HG03378 (cell line): Measurements from ENCODE around the gene MAD1L1.

Source experiments
- ATAC-seq: cut with Tn5 transposase; IDR thresholded peaks from one replicate; pipeline ENCODE4 v1.9.1; 2021; ENCODE audit warnings: mild to moderate bottlenecking, moderate library complexity; ENCODE audit not compliant: unreplicated experiment

The MAD1L1 gene

DNA sequence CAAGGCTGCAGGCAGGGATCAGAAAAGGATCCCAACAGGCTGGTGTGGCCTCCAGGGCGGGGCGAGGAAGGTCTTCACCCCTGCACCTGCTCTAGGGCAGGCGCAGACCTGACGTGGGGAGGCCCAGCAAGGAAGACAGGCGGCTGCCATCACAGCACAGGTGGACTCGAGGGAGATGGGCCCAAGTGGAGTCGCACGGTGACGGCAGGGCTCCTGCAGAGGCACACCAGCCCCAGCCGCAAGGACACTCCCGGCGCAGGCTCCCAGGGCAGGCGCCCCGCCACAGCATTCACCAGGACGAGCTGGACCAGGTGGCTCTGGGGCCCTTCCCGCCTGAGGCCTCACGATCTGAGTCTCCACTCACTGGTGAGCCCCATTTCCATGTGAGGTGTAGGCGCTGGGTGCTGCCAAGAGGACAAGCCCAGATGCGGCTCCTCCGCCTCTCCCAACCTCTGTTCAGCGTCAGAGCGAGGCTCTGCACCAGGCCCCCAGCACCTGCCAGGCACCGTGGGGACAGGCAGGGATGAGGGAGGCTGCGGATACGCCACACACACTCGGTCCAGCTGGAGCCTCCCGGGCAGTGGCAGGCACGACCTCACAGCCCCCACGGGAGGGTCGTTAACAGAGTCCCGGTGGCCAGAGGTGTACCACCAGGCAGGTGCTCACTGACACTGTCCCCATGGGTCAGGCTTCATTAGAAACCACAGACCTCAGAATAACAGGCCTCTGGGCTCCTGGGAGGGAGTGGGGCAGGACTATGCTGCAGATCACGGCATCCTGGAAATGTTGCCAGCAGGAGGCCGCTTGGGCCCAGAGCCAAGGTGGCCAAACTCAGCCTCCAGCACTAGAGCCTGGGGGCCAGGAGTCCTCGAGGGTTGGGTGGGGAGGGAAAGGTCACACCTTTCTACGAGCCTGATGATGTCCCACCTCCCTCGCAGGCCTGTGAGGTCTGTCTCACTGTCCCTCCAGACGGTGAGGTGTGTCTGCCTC is 111.6 kb downstream of the MAD1L1 start:
- no peak for ATAC-seq

DNA sequence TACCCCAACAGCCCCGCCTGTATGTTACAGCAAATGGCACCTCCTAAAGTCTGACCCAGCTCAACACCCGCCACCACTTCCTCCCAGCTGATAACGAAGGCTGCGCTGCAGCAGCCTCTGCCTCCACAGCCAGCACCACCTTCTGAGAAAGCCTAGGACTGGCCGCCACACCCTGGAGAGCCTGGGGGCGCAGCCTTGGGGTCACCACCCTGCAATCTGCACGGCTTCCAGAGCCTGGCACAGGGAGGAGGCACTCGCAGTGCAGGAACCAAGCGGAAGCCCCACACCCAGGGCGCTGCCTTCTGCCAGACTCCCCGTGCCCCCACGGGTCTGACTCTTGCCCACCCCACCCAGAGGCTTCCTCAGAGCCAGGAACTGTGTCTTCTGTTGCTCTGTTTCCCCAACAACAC is 112.5 kb downstream of the MAD1L1 start:
- no peak for ATAC-seq

DNA sequence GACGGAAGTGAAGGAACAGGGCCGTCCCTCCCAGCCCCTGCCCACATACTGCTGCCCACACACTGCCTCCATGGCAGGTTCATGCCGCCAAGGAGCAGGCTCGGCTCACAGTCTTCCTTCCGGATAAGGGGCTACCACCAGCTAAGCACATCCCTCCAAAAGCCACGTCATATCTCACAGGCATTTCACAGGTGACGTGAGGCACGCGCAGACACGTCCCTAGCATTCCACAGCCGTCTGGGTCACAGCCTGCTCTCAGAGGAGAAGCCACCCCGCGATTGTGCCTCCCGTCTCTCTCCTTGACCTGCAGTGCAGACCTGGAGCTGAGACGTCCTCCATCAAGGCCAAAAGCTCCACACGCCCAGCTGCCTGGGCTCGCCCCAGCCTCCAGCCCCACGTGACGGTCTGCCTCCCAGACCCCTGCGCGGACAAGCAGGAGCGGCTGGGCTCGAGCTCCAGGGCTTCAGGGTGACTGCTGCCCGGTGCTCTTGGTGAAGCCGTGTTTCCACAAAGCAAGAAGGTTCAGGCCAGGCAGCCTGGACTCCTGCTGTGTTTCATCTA is 114.0 kb downstream of the MAD1L1 start:
- ATAC-seq, result no peak

DNA sequence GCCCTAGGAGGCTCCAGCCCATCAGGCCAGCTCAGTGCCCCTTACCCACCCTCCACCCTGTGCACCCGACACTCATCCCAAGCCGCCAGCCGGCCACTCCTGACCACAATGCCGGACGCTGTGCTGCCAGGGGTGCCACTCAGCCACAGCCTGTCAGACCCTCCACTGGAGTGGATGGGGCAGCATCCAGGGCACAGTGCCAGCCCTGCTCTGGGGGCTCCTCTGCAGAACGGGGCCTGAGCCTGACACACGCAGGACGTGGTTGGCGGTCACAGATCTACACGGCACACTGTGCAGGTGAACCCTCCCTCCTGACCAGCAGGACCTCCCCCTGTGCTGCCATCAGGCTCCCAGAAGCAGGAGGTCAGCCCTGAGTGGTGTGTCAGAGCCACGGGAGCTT is 114.7 kb downstream of the MAD1L1 start:
- no peak for ATAC-seq

DNA sequence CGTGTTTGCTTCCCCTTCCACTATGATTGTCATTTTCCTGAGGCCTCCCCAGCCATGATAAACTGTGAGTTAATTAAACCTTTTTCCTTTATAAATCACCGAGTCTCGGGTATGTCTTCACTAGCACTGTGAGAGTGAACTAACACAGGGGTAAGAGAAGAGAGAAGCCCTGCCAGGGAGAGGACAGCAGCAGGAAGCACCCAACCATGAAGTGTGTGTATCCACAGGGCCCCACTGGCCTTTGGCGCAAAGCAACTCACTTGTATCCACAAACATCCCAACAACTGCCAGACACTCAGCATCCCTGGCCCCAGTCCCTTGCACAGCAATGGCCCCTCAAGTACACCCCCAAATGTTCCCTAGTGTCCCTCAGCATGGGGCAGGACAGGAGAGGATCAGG is 115.1 kb downstream of the MAD1L1 start:
- ATAC-seq, result no peak

DNA sequence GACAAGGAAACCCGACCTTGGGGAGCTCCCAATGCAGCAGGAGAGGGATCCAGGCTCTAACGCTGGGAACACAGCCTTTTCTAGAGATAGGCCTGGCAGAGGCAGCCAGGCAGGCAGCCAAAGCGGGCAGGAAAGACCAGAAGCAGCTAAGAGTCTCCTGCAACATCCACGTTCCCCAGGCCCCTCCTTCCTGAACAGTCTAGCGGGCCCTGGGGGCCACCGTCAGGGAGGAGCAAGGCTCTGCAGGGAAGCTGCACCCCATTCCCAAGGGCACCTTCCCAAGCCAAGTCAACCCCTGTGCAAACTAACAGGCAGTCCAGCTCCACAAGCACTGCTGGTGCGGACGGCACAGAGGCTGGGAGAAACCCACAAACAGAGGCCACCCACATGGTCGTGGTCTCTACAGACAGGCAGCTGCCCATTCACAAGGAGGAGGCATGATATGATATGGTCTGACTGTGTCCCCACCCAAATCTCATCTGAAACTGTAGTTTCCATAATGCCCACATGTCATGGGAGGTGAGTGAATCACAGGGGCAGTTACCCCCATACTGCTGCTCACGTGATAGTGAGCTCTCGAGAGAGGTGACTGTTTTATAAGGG is 115.7 kb downstream of the MAD1L1 start:
- ATAC-seq, result no peak

DNA sequence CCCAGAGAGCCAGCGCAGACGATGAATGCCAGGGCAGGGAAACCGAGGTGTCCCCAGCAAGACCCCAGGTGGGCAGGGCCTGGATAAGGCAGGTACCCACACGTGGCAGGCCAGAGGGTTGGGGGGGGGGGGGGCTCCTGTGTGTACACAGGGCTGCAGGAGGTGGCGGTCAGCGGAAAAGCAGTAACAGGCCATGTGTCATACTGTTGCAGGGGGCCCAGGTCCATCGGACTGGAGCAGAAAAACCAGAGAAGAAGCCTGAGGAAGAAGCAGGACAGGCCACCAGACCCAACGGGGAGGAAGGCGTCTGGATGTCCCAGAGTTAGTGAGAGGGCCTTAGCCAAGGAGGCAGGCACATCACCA is 116.3 kb downstream of the MAD1L1 start:
- ATAC-seq, result no peak

DNA sequence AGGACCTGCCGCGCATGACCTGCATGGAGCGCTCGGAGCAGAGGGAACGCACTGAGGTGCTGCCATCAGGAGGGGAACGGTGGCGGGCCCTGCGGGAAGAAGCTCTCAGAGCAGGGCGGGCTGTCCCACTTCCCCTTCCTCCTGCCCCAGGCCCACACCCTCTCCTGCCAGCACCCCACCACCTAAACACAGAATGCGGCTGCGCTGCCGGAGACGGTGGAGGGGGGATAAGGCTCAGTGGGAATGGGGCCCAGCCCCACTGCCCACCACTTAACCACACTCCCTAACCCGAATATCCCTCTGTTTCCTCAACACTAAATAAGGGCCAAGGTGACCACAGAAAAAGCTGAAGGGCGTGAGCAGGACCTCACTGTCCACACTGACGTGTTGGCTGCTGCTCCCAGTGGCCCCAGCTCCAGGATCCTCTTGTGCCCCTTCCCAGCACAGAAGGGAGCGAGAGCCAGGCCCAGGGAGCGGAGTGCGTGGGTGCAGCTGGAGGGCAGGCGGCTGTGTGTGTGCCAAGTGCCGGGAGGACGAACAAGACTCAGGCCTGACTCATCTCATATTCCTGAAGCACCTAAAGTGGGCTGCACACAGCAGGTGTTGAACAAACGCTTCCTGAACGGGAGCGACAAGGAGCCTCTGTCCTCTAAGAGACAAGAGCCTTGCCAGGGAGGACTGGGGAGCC is 116.8 kb downstream of the MAD1L1 start:
- no peak for ATAC-seq

DNA sequence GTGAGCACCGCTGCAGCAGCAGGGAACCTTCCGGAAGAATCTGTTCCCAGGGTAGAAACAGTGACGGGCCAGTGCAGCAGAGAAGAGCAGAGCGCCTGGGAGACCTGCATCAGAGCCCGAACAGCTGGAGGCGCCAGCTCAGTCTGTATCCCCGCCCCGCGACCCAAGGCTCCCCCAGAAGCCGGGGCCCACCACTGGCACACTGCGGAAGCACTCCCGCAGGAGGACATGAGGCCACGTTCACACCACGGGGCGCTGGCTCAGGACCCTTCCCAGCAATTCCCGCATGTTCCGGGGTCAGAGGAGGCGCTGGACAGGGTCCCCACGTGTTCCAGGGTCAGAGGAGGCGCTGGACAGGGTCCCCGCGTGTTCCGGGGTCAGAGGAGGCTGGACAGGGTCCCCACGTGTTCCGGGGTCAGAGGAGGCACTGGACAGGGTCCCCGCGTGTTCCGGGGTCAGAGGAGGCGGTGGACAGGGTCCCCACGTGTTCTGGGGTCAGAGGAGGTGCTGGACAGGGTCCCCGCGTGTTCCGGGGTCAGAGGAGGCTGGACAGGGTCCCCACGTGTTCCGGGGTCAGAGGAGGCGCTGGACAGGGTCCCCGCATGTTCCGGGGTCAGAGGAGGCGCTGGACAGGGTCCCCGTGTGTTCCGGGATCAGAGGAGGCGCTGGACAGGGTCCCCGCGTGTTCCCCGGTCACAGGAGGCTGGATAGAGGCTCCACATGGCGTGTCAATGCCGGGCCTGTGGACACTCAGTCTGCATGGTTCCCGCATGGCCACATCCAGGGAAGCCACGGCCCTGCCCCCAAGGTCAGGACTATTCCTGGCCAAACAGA is 117.6 kb downstream of the MAD1L1 start:
- no peak for ATAC-seq

DNA sequence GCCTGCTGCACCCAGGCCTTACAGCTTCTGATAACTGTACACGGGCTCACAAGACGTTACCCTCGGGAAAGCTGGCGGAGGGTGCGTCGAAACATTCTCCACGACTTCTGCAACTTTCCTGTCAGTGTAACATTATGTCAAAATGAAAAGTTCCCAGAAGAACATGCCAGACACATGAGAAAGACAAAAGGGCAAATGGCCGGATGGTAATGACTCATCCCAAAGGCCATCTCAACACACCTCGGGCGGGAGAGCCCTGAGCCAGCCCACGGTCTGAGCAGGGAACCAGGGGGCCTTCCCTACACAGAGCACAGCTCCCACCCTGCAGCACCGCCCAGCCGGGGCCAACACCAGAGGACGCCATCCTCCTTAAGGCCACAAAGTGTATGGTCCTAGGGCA is 118.7 kb downstream of the MAD1L1 start:
- ATAC-seq, result no peak

DNA sequence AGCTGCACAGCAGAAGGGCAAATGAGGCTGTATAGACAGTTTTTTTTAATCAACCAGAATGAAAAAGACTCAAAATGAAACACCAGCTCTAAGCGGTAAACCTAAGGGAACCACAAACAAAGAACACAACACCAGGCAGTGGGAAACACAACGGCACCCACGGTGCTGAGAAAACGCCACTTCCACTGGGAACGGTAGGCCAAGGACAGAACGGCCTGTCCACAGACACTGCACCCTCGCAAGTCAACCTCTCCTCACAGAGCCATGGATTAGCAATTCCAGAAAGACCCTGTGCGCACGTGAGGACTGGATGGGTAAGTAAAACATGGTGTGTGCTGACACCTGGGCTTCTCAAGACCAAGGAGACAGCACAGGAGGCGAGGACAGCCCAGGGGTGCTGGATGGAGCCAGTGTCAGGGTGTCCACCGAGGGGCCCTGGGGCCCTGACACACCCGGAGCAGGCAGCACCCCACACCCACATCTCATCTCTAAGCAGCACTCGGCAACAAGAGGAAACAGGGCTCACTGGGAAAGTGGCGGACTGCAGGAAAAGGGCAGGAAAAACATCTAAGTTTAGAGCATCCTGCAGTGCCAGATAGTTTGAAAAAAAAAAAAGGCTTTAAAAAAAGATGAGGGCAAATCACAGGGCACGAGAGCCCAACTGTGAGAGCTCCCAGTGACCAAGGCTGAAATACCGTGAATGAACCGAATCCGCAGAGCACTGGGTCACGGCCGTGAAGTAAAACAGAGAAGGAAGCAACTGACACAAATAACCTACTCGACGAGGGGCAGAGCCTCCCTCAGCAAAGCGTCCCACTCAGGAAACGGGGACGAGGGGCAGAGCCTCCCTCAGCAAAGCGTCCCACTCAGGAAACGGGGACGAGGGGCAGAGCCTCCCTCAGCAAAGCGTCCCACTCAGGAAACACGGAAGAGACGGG is 120.2 kb downstream of the MAD1L1 start:
- no peak for ATAC-seq

DNA sequence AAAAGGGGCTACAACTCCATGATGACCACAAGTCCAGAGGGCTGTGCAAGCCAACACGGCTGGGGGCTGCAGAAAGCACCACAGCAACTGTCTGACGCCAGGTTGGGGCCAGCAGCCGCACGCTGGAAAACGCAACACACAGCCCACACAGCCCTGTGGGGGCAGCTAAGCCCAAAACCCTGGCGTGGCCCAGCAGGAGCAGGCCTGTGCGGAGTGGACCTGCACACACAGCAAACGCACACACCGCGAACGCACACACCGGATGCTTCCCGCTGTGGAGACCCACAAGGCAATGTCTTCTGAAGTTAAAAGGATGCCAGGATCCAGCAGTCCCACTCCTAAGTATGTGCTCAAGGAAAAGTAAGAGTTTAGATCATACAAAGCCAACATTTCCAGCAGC is 121.2 kb downstream of the MAD1L1 start:
- ATAC-seq, result no peak

DNA sequence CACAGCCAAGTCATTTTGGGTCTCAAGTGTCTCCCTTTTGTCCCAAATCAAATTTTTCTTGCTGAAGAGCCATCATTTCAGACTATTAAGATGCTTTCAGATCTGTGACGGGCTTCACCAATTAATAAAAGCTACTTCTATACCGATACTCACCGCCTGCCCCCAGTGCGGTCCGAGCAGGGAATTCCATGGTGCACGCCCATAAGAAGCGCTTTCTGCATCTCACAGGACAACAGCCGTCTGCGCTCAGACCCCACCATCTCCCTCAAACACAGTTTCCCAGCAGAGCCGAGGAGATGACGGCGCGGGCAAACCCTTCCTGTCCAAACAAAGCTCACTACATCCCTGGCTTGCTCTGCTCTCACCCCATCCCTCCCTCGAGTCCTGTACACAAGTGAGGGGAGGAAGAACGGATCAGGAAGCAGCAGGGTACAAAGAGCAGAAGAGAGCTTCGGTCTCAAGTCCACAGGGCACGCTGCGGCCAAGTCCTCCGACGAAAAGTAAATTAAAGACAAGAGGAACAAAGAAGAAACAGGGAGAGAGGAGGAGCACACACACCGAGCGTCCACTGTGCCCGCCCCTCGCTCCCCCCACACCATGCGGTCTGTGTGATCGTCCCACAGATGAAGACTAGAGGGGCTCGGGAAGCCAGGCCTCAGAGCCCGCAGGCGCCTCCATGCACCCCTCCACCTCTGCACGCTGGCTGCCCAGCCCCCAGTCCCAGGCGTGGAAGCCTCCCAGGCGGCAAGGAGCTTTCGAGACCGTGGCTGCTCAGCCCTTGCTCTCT is 121.9 kb downstream of the MAD1L1 start:
- ATAC-seq, result no peak

DNA sequence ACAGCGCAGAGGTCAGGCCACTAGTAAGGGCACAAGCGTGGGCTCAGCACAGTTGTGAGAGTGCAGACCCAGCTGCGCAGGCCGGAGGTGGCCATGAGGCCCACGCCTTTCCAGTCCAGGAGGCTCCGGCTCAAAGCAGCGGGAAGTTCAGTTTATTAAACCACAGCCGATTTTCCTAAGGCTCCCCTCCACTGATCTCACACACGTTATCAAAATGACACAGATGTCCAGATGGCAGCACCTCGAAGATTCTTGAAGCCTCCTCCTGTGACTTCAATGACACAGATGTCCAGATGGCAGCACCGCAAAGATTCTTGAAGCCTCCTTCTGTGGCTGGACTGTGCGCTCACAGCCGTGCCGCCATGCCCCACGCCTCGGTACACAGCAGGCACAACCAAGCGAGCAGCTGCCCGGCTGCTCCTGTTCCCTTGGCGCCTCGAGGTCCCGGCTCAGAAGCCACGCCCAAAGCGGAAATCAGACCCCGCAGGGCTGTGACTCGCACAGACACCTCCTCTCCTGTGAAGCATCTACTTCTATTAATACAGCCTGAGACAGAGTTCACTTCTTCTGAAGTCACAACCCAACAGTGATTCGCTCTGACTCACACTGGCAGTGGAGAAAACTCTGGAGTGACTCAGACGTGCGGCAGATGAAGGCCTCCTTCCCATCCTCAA is 122.7 kb downstream of the MAD1L1 start:
- no peak for ATAC-seq

DNA sequence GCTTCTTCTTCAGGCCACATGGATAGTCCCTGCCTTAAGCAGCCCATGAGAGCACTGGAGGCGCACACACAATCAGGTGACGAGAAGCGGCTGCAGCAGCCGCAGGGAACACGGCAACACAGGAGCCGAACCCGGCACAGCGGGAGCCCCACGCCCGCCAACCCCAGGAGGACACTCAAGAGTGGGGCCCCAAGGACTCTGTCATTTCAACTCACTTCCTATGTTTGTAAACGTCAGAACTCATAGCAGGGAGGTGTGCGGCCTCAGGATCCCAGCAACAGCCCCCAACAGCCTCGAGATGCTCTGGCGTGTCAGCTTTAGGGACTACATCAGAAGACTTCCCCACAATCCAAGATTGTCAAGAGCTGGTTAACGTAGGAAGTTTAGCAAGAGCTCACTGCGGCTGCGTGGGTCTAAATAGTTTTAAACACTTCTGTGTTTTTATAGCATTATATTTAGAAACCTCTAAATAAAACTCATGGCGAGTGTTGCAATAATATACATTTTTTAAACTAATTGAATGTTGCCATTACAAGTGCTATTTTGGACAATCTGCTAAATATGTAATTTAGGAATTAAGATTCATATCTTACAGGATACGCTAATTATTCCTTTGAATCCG is 123.4 kb downstream of the MAD1L1 start:
- no peak for ATAC-seq

DNA sequence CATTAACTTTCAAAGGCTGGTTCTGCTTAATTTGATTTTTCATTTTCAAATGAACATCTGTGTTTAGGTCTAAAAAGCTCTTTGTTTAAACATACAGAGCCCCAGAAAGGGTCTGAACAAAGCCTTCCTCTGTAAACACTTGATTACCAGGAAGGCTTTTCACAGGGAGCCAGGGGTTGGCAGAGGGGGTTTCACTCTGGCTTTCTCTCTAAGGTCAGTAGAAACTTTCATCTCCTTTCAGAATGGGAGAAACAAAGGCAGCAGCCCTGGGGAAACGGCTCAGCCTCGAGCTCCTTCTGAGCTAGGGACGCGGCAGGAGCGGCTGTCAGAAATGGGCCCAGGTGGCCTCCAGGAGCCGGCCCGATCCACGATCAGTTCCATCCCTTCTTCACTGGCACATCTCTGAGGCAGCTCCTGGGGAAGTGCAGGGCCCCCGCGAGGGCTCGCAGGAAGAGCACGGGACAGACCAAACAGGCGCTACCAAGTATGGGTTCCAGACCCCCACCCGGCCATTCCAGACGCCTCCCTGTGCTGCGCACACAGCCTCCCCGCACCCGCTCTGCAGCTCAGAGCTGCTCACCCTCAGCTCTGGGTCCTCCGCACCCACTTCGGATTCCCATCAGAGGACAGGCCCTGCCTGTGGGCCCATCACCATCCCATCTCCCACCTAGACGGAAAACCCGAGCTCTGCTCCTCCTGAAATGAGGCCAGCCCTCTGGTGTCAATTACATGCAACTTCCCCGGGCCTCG is 124.1 kb downstream of the MAD1L1 start:
- no peak for ATAC-seq

DNA sequence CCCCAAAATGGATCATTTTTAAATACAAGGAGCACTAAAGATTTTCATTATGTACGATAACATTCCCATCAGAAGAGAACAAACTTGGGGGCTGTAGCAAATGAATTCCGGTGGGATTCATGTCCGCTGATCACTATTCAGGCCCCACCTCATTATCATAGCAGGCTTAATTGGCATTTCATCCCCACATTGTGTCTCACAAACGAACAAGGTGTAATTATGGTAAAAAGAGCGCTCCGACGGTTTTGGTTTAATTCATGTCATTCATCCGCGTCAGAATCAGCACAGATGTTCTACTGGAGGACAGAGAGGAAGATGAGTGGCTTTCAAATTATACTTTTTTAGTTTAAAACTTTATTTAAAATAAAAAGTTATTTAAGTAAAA is 124.7 kb downstream of the MAD1L1 start:
- ATAC-seq, result no peak
